Measurements from ENCODE around the gene KRT2.
"Not testable (repeated sequence)": the region's sequence is repeated elsewhere in the genome, so short reads cannot be mapped to it uniquely, and the experiment has no call there.

KRT2 gene

DNA sequence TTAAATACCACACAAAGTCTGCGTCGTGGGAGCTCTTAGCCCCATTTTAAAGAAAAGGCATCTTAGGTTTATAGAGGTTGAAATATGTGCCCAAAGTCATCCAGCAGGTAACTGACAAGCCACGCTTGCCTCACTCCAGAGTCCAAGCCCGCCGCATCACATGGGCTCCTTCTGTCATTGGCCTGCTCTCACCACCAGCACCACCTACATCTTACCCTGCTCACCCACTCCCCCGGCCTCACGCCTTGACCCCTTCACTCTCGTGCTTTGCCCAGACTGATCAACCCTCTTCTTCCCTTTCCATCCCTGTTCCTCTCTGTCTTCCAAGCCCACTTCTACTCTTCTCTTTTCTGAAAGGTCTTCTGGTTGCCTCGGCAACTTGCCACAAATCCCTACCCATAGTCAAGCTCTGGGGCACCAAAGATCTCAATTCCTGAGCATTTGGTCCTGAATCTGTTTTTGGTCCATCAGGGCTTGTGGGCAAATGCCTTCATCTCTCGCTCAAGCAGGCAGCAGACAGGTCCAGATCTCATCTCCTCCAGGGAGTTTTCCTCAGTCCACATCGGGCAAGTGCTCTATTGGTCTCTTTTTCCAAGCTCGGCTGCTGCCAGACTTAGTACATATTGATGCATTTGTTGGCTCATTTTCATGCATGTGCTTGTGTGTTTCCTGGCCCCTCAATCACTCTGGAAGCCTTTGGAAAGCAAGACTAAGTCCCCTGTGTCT lies 31.7 kb upstream of the KRT2 start:
- DNase-seq, result no peak

DNA sequence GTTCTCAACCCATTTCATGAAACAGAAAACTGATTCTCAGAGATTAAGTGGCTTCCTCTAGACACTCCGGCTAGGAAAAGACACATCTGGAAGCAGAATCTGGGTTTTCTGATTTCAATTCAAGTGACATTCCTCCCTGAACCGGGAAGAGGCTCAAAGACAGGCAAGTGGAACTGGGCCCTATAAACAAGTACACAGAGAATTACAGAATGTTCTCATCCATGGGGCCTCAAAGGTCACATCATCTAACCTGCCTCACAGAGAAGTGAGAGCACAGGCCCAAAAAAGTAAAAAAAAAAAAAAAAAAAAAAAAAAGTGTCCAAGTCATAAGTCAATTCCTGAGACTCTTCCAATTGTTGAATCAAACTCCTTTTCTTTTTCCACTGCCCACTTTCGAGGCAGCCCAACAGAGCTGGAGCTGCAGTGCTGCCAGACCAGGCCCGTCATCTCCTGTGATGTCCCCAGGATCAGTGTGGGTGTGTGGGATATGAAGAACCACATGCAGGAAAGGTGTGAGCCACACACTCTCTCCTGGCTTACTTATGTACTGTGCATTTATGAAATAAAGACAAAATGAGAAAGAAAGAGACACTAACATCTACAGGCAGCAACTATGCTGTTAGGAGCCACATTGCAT lies 31.0 kb upstream of the KRT2 start:
- no peak for DNase-seq

DNA sequence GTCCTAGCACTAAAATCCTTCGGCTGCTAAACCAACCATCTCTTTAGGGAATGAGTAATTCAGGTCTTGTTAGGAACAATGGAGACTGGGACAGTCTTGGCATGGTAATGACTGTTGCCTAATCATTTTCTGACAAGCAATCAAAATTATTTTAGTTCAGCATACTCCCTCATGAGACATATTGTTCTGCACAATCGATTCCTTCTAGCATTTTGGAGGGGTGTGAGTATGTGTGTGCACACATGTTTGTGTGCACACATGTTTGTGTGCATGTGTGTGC lies 30.3 kb upstream of the KRT2 start:
- DNase-seq, result no peak

DNA sequence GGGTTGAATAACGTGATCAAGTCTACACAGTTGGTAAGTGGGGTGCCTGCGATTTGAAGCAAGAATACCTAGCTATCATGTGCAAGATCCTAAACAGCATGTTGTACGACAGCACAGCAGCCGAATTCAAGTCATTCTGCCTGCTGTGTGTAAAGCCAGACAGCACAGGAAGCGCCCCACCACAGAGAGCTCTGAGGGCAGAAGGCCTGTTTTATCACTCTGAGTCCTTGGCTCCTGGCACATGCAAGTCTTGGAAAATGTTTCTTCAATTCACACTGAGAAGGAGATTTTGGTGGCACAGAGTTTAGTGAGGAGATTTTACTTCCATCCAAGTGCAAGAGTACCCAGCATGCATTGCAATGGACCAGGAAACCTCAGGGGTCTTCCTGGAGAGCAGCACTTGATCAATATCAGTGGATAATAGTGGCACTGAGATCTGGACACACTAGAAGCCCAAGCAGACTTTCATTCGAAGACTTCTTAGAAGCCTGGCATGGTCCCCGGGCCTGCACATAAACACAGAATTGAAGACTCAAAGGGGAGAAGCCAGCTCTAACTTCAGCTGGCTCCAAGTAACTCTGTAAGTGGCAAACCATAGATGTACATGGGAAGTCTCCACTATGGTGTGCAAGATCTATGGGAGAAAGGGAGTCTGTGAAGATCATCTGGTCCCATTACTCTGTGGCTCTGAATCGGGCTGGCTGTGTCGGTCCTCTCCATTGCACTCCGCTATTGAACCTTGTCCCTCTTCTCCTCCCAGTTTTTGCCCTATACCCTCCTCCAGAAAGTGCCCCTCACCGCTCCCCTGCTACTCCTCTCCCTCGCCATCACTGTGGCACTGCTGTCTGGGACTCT lies 29.7 kb upstream of the KRT2 start:
- no peak for DNase-seq

DNA sequence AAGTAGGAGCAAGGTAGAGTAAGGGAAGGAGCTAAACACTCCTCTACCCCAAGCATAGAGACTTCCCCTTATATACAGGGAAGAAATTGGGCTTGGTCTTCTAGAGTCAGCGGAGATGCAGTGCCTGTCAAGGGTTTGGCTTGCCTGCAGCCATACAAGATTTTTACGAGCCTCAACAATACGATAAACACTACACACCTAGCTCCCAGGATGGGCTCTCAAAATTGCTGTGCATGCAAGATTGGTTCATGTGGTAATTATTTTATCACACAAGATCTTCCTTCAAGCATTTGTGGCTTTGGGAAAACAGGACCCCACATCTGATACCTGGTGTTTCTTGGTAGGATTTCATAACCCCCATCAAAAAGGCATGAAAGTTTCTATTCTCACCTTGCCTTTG lies 28.4 kb upstream of the KRT2 start, which contains the start of gene KRT1:
TSS of gene KRT1 (minus strand) at position 45 of the 400 bp plus-strand sequence. CDS start 59 bp downstream, outside the sequence.
- no peak for DNase-seq

DNA sequence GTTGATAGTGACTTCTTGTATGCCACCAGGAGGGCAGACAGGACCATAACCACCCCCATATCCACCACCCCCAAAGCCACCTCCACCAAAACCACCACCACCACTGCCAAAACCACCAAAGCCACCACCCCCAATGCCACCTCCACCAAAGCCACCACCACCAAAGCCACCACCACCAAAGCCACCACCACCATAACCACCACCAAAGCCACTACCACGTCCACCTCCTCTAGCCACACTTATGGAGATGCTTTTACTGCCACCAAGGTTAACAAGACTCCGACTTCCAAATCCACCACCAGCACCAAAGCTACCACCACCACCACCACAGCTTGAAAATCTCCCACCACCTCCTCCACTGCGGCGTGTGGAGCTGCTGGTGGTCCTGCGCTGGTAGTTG lies 27.9 kb upstream of the KRT2 start:
- DNase-seq, result no peak

DNA sequence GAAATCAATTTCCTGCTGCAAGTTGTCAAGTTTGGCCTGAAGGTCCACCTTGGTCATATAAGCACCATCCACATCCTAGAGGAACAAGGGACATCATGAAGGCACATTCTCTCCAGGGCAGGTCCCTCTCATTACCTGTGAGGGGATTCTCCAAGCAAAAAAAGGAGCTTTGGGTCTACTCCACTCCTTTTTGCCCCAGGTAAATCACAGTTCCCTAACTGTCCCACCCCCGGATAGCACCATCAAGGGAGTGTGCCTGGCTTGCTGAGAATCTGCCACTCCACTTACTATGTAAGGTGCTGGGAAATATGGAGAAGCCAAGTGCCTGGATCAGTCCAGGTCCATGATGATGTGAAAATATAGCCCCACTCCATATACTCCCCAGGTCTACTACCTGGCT lies 25.7 kb upstream of the KRT2 start:
- DNase-seq, result no peak

DNA sequence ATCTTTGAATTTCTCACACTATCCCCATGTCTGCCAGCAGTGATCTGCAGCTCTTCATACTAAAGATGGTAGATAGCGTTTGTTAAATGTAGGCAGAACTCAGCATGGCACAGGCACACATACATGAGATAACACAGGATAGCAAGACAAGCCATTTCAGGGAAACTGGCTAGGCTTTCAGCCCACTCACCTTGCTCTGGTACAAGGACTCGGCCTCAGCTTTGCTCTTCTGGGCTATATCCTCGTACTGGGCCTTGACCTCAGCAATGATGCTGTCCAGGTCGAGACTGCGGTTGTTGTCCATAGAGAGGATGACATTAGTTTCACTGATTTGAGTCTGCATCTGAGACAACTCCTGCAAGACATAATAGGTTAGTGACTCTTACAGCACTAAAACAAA lies 25.1 kb upstream of the KRT2 start:
- DNase-seq, result no peak

DNA sequence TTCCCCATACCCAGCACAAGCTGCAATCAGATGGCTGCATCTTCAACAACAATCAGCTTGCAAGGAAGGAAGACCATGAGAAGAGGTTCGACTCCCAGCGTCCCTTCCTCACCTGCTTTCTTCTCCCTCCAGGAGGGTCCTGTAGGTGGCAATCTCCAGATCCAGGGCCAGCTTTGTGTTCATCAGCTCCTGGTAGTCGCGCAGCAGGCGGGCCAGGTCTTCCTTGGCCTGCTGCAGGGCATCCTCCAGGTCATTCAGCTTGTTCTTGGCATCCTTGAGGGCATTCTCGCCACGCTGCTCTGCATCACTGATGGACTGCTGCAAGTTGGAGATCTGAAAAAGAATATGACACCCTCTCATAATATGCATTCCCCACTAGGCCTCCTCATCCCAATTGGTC lies 24.2 kb upstream of the KRT2 start:
- no peak for DNase-seq

DNA sequence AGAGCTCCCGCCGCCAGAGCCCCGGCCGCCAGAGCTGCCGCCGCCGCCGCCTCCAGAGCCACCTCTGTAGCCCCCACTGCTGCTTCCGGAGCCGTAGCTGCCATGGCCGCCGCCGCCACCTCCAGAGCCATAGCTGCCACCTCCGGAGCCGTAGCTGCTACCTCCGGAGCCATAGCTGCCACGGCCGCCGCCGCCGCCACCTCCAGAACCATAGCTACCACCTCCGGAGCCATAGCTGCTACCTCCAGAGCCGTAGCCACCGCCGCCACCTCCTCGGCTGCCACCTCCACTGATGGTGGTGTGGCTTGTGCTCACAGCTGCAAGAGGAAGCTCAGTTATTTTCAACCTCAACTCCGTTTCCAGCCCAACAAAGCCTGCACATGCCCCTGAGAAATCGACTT lies 23.3 kb upstream of the KRT2 start:
- DNase-seq, result no peak

DNA sequence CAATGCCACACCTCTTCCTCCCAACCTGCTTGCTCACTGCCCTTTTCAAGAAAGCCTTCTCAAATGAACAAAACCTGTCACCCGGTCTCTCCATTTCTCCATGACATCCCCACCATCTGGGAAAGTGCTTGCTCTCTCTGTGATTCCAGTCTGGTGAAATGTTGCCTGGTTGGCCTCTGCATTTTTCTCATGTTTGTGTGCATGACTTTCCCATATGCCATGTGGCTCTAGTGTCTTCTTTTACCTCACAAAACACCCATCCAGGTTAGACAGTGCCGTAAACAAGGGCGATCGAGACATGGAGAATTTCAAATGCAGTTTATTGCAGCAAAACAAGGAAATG lies 22.4 kb upstream of the KRT2 start:
- no peak for DNase-seq

DNA sequence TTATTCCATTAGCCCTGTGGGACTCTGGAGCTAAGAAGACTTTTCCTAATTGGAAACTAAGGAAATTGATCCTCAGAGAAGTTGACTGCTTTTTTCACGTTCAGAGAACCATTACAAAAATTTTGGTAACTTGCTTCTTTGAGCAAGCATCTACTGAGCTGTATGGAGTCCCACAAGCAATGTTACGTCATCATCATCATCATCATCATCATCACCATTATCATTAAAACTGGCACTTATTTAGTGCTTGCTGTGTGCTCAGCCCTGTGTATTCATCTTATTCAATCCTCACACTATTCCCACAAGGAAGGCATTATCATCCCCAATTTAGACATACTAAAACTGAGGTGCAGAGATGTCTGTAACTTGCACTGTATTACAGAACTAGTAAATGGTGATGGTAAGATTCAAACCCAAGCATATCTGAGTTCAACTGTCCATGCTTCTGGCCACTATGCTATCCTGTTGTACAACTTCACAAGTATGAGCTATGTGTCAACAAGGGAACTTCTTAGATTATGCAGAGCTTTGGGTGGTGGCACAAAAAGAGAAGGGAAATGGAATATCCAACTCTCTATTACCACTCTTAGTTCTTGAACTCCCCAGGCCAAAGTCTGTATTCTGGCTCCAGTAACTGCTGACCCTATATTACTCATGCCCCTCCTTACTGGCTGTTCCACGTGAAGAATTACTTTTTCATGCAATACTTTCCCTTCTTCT lies 21.9 kb upstream of the KRT2 start:
- no peak for DNase-seq

DNA sequence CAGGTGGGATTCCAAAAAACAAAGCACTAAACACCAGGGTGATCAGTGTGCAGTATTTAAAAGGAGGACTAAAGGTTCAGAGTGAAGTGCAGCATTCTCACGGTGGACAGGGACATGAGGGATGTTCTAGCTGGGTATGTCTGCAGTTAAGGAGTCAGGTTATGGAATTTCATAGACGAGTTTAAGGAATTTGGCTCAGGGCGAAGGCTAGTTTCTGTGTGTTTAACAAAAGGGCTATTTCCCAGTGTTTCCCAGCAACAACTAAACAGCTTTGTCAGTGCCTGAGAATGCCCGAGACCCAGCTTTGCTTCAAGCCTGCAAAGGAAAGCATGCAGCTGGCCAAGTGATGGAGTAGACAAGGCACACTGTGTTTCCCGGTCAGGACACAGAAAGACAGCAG lies 21.2 kb upstream of the KRT2 start:
- DNase-seq, result no peak

DNA sequence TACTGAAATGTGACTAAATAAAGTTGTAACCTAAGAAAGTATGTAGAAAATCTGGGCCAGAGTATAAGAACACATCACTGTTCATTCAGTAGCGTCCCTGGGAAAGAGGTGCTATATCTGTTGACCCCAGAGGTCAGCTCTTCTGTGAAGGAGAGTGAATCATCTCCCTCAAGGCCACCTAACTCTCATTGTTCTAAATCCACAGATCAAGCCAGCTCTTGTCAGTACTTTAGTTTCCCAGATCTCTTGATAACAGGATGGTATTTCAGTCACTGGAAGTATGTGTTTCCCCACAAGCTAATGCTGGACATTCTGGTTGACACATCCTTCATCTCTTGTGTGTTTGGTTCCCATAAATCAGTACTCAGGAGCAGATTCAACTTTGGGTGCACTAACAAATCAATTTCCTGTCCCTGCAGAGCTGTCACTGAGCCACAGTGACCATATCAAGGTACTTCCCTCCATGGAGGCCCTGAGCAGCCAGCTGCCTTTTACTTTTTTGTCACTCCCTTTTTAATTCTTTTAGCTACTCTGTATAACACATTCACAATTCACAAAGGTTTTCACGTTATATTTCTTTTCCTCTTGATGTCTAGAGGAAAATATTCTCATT lies 20.4 kb upstream of the KRT2 start:
- no peak for DNase-seq

DNA sequence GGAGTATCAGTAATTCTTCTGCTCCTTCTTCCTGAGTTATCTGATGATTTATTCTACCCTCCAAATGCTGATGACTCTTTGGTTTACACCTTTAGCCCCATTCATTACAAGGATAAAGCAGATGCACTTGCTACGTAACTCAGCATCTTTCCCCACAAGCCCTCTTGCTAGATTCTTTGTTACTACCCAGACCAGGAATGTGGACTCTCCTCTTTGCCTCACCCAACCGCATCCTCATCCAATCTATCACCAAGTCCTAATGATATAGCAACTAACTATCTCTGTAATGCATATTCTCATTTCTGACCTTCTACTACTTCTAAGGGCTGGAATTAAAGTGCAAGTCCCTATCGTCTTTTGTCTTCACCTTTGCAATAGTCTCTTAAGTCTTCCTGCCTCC lies 18.9 kb upstream of the KRT2 start:
- DNase-seq, result no peak

DNA sequence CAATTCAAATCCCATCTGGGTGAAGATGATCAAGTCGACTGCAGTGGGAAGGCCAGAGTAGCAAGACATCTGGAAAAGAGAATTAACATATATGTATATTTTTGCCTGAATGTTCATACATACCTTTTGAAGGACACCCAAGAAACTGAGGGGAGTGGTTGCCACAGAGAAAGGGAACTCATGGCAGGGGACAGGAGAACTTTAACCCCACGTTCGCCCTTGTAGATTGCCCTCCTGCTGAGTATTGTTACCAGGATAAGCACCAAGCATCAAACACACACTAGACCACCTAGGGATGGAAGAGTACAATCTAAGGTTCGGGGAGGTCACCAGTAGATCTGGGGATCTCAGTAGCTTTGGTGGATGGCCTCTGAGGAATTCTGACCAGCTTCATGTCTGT lies 18.5 kb upstream of the KRT2 start:
- no peak for DNase-seq

DNA sequence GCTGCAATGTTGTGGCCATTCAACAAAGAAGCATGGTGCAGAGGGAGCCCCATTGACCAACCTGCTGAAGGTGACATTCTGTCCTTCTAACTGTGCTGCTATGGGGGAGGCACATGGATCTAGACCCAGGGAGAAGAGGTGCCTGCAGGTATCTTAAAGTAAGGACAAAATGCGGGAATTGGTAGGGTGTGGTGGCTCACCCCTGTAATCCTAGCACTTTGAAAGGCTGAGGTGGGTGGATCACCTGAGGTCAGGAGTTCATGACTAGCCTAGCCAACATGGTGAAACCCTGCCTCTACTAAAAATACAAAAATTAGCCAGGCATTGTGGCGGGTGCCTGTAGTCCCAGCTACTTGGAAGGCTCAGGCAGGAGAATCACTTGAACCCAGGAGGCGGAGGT lies 17.9 kb upstream of the KRT2 start:
- not testable (repeated sequence) for DNase-seq

DNA sequence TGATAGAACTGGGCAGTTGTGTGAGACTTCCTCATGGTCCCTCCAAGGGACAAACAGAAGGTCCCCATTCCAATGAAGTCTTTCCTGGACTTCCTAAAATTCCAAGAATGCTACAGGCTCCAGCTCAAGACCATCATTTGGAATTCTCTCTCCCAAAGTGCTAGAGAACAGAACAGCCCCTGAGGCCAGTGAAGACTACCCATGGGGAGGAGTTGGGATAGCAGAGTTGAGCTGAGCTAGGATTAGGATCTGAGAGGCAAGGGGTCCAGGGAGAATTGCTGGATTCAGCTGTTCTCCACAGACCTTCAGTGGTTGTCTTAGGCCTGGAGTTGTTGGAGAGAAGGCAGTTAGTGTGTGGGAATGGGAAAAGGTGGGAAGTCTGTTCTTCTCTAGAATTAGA lies 17.4 kb upstream of the KRT2 start:
- DNase-seq, result no peak

DNA sequence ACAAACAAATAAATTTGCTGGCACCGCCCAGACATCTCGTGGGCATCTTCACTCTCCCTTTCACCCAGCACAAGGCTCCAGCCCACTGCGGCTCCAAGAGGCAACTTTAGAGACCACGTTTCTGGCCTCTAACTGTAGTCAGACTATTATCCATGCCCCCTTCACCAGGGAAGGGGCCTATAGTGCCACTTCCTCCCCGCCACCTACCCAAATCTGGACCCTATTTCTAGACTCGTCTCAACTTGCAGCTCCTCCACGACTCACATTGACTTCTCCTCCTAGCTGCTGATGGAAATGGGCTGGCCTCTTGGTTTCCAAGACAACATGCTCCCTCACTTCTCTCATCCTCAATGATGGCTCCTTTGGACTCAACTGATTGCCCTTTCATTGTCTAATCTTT lies 15.9 kb upstream of the KRT2 start:
- DNase-seq, result no peak

DNA sequence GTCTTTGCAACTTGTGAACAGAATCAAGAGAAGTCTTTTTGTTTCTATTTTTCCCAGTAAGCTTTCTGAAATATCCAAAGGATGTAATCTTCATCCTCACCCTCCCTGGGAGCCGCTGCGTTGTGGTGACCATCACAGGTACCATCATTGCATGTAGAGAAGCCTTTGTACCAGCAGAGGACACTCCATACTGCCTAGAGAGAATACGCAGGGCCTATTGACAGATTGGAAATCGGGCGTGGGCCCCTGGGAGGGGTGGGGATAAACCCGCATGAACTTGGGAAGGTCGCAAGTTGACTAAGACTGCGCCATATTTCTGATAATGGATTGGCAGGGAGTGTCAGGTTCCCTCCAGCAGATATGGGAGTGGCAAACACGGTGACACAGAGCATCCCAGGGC lies 15.5 kb upstream of the KRT2 start:
- no peak for DNase-seq

DNA sequence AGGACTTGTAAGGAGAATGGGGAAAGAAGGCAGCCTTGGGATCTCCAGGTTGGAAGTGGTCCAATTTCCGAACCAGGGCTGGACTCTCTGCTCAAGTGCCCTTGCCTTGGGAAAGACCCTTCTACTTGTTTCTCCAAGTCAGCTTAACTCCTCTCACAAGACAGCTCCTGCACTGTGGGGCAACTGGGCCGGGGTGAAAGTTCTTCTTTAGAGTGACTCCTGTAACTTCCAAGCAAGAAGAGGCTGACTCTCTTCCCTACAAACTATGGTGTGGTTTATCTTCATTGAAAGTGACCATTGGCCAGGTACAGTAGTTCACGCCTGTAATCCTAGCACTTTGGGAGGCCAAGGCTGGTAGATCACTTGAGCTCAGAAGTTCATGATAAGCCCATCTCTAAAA lies 14.5 kb upstream of the KRT2 start:
- DNase-seq, result no peak

DNA sequence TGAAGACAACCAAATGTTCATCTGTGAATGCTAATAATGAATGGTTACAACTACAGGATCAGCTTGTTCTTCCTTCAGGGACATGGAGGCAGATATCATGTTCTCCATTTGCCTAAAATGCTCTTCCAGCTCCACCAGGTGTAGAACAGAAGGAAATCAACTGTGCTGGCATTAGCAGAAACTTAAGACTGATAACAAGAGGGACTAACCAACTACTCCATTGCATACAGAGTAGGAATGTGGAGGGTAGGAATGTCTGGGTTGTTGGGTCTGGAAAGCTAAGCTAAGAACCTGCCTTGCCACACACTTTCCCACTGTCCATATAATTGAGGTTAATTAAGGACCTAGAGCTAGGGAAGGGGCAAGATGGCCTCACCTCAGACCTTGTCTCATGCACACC lies 11.4 kb upstream of the KRT2 start:
- no peak for DNase-seq

DNA sequence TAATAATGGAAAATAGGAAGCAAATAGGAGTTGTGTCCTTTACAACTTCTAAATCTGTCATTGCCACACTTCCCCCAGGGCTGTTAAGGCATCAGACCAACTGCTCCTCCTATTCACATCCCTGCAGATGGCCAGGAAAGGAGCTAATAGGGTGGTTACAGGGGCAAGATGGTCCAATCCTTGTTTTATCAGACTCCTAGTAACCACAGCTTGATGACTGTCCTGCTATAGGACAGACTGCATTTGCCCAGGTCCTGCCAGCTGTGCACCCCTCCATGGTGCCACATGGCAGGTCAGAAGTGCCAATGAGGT lies 10.9 kb upstream of the KRT2 start:
- DNase-seq, result no peak
